Measurements from ENCODE around the gene LRRIQ3.
"Not testable (repeated sequence)": the region's sequence is repeated elsewhere in the genome, so short reads cannot be mapped to it uniquely, and the experiment has no call there.

The LRRIQ3 gene, protein sequence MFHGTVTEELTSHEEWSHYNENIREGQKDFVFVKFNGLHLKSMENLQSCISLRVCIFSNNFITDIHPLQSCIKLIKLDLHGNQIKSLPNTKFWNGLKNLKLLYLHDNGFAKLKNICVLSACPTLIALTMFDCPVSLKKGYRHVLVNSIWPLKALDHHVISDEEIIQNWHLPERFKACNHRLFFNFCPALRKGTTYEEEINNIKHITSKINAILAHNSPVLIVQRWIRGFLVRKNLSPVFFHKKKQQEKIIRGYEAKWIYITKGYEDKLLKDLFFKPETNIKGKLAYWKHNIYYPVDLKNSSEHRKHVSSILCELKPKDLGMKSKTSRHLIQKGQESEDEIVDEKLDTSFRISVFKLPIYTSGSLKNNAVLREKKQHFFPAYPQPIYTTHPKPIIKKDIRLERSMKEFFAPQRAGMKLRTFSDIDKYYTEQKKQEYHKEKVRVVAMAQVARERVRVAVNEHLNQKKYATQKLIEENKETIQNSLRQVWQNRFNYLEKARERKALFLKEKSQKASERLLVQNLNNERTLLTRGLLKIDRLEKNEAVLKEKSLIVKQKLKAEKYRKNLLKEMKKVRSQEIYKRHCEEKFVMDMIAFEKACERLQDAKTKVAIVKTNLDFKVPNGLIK

DNA sequence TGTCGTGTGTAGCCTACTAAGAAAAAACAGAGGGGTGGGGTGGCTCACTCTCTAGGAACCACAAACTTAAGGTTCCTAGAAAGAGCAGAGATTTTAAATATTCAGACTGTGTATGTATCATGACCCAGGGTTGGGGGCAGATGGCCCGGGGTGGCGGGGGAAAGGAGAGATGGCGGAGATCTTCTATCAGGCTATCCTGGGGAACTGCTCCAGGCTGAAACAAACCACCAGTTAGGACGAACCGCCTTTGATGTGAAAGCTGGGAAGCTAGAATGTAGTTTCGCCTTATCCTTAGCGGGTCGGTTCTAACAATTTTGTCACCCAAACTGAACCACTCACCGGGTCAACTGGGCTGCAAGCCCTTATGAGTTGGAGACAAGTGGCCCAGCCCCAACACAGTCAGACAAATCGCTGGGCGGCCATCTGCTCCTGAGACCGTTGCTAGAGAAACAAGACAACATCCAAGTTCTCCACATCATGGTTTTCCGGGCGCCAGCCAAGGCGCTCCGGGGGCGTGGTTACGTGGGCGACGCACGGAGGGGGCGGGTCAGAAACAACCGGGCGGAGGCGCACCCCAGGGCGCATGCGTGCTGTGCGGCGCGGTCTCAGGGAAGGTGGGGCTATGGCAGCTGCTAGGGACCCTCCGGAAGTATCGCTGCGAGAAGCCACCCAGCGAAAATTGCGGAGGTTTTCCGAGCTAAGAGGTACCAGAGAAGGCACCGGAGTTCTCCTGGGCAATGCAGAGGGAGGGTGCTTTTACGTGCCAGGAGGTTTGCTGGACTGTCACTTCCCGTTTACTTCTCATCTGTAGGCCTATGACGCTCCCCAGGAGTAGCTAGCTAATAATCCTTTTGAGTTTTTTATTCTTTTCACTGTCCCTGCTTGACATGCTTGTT lies at the start of gene LRRIQ3, which contains the start of gene FPGT:
Gene LRRIQ3 (minus strand): TSS at position 520 of the 896 bp plus-strand sequence. CDS start 14,492 bp downstream, outside the sequence.
Gene FPGT (plus strand): TSS at position 586 of the 896 bp plus-strand sequence. CDS start 37 bp downstream, at position 623.
- peak; percentile 93 for DNase-seq (ENCODE audit: low spot score)

DNA sequence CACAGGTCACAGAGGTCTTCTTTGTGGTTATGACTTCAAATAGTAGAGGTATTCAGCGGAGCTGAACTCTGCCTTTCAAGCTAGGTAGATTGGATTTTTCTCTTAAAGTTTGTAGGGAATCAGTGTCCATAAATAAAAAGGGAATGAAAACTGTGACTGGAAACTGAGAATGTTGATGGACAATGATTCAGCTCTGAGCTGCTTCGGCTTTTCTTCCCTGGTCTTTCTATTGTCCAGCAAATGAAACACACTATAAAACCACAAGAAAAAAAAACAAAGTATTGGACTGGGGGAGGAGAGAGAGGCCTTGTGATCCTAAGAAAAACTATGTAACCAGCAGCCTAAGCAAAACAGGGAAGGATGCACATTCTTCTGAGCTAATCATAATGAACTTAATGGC lies 48.3 kb upstream of the LRRIQ3 start:
- DNase-seq (ENCODE audit: low spot score): peak; percentile 16

DNA sequence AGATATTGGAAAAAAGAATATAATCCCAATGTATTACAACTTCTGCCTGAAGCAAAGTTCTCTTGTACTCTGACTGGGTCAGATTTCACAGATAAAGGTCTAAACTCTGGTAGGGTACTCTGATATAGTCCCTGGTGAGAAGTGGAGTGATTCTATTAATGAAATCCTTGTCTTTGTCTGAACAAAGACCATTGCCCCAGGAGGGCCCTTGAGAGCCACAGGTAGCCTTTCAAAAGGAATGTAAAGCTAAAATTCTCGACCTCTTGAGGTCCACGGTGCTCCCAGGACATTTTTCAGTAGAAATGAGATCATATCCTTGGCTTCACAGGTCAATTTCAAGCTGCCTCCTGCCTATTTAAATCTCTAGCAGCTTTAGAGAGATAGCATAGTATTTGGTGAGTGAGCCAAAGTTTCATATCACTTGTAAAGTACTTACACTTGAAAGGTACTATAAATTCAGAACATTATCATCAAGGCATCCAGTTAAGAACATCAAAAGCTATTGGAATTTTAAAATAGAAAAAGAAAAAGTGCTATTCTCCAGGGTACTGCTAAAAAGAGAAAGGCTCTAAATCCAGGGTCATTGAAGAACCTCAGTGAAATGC lies 47.3 kb upstream of the LRRIQ3 start:
- DNase-seq (ENCODE audit: low spot score): no peak

DNA sequence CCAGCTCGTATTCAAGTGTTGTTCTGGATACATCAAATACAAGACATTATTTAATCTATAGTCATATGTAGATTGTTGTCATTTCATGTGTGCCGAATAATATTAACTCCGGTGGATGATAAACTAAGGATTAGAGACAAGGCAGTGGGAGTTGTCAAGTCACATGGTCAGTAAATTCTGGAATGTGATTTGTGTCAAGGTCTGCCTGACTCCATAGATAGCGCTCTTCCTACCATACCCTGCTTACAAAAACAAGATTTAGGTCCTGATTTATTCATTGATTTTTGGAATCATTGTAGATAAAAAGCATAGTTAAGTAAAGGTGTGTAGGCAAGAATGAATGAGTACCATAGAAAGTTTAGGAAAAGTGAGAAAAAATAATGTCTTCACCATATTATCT lies 39.8 kb upstream of the LRRIQ3 start:
- no peak for DNase-seq (ENCODE audit: low spot score)

- DNase-seq (ENCODE audit: low spot score): no peak
Observed at GRCh38 chr1:74237035-74237434, 39.1 kb upstream of the LRRIQ3 start.

DNA sequence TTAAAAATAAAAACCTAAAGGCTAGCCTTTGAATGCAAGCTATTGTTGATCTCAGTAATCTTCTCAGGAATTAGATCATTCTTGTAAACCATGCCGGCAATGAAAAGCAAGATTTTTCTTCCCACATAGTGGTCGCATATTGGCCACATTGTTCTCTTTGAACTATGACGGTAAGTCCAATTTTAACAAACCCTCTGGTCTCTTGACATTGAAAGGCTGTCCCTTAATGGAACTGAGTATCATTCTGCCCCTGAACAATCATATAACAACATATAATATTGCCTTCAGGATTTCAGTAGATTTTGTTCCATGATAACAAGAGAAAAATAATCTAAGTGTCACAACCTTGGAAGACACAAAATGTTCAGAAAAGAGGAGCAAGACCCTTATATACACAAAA lies 38.5 kb upstream of the LRRIQ3 start:
- no peak for DNase-seq (ENCODE audit: low spot score)

DNA sequence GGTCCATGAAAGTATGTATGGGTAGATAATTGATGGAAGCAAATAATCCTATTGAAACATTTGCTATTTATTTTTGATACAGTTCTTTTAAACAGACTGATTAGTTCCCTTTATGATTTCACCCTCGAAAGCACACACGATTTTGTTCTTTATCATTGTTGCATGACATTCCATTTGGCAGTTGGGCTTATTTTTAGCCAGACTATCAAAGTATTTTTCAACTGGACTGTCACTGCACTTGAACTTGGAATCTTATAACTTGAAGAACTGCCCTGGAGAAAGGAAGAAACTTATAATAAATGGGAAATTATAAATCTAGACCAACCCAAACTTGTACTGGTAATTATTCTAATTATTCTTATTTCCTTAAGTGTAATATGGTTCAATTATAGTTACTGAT lies 37.2 kb upstream of the LRRIQ3 start, which contains the start of gene TNNI3K:
Gene TNNI3K (plus strand): TSS at position 235 of the 400 bp plus-strand sequence. CDS start 65 bp downstream, at position 300.
- DNase-seq (ENCODE audit: low spot score): no peak

GRCh38 chr1:74223453-74223852 lies 25.5 kb upstream of the LRRIQ3 start:
- no peak for DNase-seq (ENCODE audit: low spot score)

DNA sequence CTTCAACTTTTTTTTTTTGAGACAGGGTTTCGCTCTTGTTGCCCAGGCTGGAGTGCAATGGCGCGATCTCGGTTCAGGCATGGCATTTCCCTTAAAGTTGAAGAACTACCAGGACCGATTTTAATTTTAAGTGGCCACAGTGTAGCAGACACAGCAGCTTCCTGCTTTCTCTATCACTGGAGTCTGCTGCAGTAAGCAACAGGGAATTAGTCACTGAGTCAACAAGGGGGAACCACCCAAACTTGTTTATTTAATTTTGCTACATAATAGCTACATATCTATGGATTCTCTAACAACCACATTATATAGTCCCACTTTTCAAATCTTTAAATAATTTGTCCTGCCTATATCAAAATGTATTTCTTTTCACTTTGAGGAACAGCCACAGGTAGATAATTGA lies 24.7 kb upstream of the LRRIQ3 start:
- DNase-seq (ENCODE audit: low spot score): peak; percentile 11

DNA sequence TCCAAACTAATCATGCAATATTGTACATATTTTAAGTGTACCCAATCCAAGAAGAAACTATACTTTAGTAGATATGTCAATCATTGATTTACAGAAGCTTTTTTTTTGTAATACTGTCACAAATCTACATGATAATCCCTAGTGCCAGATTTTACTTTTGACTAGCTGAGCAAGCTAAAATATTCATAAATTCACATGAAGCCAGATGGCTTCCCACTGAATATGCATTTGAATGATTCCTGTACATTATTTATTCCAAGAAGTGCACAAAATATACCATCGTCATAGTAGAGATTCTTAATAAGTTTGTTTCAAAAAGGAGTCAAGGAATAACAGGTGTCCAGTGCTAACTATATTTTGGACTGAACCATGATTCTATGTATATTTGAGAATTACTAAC lies 17.3 kb upstream of the LRRIQ3 start:
- no peak for DNase-seq (ENCODE audit: low spot score)

DNA sequence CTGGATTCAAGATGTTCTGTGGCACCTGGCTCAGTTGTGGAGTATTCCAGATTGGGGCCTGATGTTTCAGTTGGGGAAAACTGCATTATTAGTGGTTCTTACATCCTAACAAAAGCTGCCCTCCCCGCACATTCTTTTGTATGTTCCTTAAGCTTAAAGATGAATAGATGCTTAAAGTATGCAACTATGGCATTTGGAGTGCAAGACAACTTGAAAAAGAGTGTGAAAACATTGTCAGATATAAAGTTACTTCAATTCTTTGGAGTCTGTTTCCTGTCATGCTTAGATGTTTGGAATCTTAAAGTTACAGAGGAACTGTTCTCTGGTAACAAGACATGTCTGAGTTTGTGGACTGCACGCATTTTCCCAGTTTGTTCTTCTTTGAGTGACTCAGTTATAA lies 7.3 kb upstream of the LRRIQ3 start:
- no peak for DNase-seq (ENCODE audit: low spot score)

DNA sequence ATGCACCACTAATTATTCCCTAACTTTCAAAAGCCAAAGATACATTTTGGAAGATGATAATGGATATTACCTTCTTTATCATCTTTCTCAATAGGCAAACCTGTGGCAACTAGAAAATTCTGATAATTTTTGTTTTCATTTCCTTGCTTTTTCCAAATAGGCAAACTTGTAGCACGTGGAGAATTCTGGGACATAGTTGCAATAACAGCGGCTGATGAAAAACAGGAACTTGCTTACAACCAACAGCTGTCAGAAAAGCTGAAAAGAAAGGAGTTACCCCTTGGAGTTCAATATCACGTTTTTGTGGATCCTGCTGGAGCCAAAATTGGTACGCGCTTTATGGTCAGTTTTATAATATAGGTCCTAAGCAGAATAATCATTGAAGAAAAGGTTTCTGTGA lies 1.5 kb upstream of the LRRIQ3 start:
- no peak for DNase-seq (ENCODE audit: low spot score)

DNA sequence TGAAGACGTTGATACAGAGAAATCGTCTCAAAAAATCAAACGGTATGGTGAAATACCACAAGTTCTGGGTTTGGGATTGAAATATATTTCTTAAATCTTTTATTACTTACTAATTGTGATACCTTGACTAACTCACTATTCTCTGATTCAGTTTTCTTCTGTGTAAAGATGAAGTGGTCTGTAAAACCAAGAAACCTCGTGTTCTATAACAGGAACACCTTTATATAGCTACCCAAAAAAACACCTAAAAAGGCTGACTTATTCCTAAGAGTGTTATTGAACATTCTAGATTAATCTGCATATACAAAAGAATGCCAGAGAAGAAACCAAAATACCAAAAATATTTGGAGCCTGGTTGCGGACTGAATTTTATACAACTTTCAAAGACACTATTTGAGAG lies 721 bp downstream of the LRRIQ3 start:
- no peak for DNase-seq (ENCODE audit: low spot score)

GRCh38 chr1:74195339-74195738 lies 2.6 kb downstream of the LRRIQ3 start:
- DNase-seq (ENCODE audit: low spot score): no peak

DNA sequence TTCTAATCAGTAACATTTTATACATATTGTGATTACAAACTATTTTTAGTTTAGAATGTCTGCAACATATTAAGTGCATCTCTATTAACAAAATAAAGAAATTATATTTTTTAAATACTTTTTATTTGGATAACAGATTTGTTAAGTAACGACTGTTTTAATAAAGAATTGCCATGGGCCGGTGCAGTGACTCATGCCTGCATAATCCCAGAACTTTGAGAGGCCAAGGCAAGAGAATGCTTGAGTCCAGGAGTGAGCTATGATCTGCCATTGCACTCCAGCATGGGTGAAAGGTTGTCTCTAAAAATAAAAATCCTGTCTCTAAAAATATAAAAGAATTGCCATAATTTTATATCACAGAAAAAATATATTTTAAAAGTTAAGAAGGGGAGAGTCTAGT lies 4.1 kb downstream of the LRRIQ3 start:
- peak; percentile 18 for DNase-seq (ENCODE audit: low spot score)

- DNase-seq (ENCODE audit: low spot score): no peak
Observed at GRCh38 chr1:74180490-74180889, 17.5 kb downstream of the LRRIQ3 start.

- not testable (repeated sequence) for DNase-seq (ENCODE audit: low spot score)
Observed at GRCh38 chr1:74174423-74174822, 23.6 kb downstream of the LRRIQ3 start.

- no peak for DNase-seq (ENCODE audit: low spot score)
Observed at GRCh38 chr1:74162333-74162732, 35.6 kb downstream of the LRRIQ3 start.

DNA sequence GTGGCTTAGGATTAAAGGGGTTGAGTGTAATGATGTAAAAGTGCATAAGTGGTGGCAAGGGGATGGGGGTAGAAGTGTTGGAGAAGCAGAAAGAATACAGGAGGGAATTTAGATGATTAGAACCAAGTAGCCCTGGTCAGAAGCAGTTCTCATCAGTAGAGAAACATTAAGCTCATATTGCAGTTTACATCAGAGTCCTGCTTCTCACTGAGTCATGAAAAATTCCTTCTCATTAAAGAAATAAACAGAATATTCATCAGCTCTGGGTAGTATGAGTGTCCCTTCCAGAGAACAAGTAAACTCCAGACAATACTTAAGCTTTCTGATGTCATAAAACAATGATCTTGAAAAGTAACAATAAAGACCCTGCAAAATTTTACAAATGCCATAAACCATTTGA lies 36.5 kb downstream of the LRRIQ3 start:
- DNase-seq (ENCODE audit: low spot score): peak; percentile 2

- no peak for DNase-seq (ENCODE audit: low spot score)
Observed at GRCh38 chr1:74160046-74160445, 37.9 kb downstream of the LRRIQ3 start.

DNA sequence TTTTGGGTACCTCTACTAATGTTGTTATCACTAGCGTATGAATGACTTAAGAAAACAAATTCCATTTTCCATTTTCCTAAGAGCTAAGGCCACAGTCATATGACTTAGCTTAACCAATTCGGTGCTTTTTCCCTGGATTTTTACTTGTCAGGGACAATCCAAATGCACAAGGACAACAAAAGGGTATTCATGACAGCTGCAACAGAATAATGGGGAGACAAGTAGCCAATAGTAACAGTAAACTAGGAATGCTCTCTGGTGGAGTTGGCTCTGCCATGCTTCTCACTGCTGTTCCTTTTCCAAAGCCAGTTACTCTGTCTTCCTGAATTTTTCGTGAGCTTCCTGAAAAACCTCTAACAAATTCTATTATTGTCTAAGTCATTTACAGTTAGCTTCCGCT lies 52.9 kb downstream of the LRRIQ3 start:
- DNase-seq (ENCODE audit: low spot score): no peak

- not testable (repeated sequence) for DNase-seq (ENCODE audit: low spot score)
Observed at GRCh38 chr1:74117370-74117769, 80.6 kb downstream of the LRRIQ3 start.

All from hepatic stellate cell (primary cell).